ENCODE measurements around the gene SMARCD3. TPM values are rescaled to one million over a fixed set of nuclear protein-coding genes. Genes with fewer than 3 reads are reported as not detected.

The SMARCD3 gene
- total and polyA plus RNA-seq, 9 of the 15 experiments (the other 6 are each of a cell fraction or from before 2014, with no cell fraction given): 0.43 to 3.6 (median 2.6) TPM

GRCh38 chr7:151281686-151282085 is 33.2 kb upstream of the SMARCD3 start (continued):
- TF ChIP-seq, protein P1, sequence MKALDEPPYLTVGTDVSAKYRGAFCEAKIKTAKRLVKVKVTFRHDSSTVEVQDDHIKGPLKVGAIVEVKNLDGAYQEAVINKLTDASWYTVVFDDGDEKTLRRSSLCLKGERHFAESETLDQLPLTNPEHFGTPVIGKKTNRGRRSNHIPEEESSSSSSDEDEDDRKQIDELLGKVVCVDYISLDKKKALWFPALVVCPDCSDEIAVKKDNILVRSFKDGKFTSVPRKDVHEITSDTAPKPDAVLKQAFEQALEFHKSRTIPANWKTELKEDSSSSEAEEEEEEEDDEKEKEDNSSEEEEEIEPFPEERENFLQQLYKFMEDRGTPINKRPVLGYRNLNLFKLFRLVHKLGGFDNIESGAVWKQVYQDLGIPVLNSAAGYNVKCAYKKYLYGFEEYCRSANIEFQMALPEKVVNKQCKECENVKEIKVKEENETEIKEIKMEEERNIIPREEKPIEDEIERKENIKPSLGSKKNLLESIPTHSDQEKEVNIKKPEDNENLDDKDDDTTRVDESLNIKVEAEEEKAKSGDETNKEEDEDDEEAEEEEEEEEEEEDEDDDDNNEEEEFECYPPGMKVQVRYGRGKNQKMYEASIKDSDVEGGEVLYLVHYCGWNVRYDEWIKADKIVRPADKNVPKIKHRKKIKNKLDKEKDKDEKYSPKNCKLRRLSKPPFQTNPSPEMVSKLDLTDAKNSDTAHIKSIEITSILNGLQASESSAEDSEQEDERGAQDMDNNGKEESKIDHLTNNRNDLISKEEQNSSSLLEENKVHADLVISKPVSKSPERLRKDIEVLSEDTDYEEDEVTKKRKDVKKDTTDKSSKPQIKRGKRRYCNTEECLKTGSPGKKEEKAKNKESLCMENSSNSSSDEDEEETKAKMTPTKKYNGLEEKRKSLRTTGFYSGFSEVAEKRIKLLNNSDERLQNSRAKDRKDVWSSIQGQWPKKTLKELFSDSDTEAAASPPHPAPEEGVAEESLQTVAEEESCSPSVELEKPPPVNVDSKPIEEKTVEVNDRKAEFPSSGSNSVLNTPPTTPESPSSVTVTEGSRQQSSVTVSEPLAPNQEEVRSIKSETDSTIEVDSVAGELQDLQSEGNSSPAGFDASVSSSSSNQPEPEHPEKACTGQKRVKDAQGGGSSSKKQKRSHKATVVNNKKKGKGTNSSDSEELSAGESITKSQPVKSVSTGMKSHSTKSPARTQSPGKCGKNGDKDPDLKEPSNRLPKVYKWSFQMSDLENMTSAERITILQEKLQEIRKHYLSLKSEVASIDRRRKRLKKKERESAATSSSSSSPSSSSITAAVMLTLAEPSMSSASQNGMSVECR (CRISPR knock-in tag; IDR thresholded peaks at IDR 0.05): no peak
- TF ChIP-seq NUFIP1 (IDR thresholded peaks at IDR 0.05; ENCODE audit: partially characterized antibody): no peak
- TF ChIP-seq PRDM10 (IDR thresholded peaks at IDR 0.05; ENCODE audit: partially characterized antibody): no peak
- TF ChIP-seq, protein P2, sequence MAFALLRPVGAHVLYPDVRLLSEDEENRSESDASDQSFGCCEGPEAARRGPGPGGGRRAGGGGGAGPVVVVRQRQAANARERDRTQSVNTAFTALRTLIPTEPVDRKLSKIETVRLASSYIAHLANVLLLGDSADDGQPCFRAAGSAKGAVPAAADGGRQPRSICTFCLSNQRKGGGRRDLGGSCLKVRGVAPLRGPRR (CRISPR knock-in tag; IDR thresholded peaks at IDR 0.05): no peak
- TF ChIP-seq, protein P3, sequence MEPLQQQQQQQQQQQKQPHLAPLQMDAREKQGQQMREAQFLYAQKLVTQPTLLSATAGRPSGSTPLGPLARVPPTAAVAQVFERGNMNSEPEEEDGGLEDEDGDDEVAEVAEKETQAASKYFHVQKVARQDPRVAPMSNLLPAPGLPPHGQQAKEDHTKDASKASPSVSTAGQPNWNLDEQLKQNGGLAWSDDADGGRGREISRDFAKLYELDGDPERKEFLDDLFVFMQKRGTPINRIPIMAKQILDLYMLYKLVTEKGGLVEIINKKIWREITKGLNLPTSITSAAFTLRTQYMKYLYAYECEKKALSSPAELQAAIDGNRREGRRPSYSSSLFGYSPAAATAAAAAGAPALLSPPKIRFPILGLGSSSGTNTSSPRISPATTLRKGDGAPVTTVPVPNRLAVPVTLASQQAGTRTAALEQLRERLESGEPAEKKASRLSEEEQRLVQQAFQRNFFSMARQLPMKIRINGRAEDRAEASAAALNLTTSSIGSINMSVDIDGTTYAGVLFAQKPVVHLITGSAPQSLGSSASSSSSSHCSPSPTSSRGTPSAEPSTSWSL (CRISPR knock-in tag; IDR thresholded peaks at IDR 0.05; ENCODE audit: borderline replicate concordance): no peak
- TF ChIP-seq BACH1 (tag; IDR thresholded peaks at IDR 0.05): no peak

Data from K562 (cell line).